SKM-1 treated with dmso at 0.1 percent for 144 hours (cell line): ENCODE results near the gene NOTCH4.
"Not testable (repeated sequence)": the region's sequence is repeated elsewhere in the genome, so short reads cannot be mapped to it uniquely, and the experiment has no call there.

Experiments
- DNase-seq: peaks from one replicate; lab custom pipeline; 2025; ENCODE audit not compliant: unreplicated experiment; lab: John Stamatoyannopoulos, UW

Gene NOTCH4

DNA sequence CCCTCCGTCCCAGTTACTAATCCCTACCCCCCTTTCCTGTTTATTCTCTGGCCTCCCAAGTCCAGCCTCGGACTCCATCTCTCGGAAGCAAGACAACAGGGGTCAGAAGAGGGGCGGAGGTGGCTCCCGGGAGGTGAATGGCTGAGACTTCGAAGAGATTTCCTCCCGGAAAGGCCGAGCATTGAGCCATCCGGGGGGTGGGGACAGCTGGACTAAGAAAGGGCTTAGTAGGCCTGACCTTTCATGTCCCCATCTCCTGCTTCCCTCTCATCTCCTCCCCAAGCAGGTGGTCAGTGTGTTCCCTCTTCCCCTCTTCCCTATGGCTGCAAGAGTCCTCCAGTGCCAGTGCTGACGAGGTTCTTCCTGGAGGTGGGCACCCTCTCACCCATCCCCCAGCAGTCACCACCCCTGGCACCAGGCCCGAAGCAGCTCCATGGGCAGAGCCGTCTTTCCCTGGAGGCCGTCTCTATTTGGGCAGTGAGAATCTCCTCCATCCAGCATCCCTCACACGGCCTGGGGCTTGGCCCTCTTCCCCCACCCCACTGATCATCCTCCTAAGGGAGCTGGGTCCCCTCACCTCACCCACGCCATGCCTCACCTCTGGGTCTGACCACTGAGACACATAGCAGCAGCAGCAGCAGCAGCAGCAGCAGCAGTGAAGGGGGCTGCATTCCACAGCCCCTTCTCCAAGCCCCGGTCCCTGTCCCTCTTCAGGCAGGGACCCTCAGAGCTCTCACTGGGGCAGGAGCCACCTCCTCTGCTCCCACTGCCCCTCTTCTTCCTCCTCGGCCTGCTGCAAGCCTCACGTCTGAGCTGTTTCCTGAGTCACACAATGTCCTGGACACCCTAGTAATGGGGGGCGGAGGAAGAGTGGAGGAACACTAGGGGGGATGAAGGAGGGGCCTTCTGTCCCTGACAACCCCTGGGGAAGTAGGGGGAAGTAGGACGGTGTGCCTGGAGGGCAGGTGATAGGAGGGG is at the start of gene NOTCH4:
Gene NOTCH4 (minus strand): TSS at position 810 of the 978 bp plus-strand sequence. CDS start 139 bp downstream, at position 671.
- DNase-seq, result no peak

DNA sequence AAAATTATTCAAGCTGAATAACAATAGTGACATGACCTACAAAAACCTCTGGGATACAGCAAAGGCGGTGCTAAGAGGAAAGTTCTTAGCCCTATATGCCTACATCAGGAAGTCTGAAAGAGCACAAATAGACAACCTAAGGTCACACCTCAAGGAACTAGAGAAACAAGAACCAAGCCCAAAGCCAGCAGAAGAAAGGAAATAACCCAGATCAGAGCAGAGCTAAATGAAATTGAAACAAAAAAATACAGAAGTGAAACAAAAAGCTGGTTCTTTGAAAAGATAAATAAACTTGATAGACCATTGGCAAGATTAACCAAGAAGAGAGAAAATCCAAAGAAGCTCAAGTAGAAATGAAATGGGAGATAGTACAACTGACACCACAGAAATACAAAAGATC is 47.6 kb upstream of the NOTCH4 start:
- DNase-seq, result no peak

DNA sequence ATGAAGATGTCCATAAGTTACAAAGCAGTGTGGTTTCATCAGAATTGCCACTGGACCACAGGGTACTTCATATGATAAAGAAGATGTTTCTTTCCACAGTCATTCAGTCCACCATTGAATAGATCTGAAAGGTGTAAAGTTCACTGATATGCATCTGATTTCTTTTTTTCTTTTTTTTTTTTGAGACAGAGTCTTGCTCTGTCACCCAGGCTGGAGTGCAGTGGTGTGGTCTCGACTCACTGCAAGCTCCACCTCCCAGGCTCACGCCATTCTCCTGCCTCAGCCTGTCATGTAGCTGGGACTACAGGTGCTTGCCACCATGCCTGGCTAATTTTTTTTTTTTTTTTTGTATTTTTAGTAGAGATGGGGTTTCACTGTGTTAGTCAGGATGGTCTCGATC is 44.6 kb upstream of the NOTCH4 start:
- not testable (repeated sequence) for DNase-seq

DNA sequence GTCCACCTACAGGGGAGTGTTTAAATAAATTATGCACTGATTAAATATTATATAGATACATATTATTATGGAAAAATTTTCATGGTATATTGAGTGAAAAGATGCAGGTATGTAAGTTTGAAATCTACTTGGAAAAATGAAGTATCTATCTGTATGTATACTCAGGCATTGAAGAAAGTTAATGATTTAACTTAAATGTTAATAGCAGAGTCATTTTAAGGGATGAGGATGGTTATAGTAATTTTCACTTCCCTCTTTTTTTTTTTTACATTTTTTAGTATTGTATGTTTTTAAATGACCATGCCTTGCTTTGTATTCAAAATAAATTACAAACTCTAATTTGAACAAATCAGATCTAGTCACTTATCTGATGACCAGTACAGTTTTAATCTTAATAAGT is 43.2 kb upstream of the NOTCH4 start:
- DNase-seq, result no peak

DNA sequence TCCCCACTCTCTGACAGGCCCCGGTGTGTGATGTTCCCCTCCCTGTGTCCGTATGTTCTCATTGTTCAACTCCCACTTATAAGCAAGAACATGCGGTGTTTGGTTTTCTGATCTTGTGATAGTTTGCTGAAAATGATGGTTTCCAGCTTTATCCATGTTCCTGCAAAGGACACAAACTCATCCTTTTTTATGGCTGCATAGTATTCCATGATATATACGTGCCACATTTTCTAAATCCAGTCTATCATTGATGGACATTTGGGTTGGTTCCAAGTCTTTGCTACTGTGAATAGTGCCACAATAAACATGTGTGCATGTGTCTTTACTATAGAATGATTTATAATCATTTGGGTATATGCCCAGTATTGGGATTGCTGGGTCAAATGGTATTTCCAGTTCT is 33.4 kb upstream of the NOTCH4 start:
- not testable (repeated sequence) for DNase-seq

DNA sequence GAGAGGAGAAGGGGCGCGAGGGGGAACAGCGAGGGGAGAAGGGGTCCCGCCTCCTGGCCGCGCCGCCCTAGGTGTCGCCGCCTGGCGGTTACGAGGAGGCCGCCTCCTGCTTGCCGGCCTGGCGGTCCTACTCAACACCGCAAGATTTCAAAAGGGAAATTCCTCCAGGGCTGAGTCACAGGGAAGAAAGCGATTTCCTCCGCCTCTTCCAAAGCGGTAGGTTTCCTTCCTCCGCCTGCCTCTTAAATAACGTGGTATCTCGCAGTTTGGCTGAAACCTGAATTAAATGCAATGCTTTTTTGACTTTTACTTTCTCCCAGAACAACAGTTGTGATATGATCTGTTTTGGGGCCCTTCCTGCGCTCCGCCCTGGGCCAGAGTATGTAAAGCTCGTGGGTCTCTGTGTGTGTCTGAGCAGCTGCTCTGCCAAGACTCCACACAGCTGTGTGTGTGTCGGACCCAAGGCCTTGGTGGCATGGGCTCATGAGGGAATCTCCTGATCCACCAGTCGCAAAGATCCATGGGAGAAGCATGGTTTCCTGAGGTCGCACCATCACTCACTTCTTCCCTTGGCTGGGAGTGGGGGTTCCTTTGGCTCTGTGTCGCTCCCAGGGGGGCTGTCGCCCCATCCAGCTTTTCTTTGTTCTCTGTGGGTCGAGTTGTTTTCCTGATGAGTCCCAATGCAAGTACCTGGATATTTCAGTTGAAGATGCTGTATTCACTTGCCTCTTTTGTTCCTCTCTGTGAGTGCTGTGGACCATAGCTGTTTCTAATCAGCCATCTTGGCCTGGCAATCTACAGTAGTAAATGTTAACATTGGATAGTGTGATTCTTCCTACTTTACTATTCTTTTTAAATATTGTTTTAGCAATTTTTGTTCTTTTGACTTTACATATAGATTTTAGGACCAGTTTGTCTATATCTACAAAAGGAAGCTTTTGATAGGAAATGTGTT is 31.6 kb upstream of the NOTCH4 start:
- peak; percentile 53 for DNase-seq

DNA sequence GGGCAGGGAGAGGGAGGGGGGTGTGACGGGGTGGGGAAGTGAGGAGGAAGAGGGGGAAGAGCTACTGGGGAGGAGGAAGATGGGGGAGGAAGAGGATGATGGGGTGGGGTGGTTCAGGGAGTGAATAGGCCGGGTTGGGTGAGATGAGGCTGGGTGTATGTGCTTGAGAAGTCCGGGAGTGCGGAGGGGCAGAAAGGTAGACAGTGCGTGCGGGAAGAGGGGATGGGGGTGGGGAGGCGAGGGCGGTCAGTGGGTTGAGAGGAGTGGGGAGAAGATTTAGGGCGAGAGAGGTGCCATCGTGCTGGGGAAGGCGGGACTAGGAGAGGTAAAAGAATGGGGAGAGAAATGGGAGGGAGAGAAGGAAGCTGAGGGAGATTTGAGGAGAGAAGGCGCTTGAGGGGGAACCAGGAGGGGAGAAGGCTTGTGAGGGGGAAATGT is 30.9 kb upstream of the NOTCH4 start:
- no peak for DNase-seq

DNA sequence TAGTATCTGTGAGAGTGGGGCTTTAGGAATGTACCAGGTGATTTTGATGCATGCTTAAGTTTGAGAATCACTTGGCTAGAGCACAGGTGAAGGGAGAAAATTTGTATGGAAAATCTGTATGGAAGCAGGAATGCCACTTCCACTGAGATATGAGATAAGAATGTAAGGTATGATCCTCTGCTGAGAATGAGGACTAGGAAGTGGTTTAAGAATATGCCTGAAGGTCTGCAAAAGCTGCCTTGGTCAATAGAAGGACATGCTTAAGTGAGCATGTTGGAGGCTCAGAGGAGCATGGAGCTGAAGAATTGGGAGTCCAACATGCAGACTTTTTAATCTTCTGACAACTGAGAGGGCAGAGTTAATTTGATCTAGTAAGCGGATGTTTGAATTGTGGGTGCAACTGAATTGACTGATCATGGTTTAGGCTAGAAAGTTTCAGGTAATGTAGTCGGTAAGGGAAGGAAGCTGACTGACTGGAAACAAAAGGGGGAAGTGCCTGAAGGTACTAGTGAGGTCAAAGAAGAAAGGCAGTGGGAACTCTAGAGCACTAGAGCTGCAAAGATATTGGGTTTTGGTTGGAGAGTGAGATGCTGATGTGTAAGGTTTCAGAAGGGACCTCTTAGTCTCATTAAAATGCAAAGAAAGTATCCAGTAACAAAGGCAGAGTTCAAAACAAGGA is 28.6 kb upstream of the NOTCH4 start:
- DNase-seq, result peak; percentile 41

DNA sequence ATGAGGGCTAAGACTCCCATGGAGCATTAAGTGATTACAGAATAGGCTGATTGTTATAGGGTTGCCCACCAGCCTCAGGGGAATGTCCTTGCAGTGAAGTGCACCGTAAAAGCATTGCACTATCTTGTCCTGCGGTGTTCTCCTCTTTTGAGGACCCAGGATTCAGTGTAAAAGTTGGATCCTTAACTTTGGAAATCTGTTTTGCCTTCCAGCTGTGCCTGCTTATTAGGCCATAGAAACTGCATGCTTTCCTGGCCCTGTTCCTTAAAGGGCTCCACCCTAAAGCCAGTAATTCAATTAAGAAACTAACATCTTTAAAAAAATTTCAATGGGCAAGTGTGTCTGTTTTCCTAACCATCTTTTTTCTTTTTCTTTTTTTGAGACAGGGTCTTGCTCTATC is 25.4 kb upstream of the NOTCH4 start:
- DNase-seq, result no peak

DNA sequence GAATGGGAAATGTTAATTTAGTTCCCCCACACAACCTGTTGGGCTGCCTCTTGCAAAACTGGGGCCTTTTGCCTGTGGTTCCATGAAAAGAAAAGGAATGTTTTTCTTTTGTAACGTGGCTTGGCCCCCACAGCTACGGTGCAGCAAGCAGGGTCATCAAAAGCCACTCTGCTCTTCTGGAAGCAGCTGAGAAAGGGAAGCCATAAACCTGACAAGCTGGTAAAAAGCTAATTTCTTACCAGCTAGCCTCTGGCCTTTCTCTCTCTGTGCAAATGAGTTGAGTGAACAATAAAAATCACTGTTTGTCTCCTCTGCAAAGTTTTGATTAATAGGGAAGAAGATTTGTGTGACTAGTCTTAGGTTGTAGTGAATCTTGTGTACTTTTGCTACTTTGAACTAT is 23.5 kb upstream of the NOTCH4 start:
- DNase-seq, result no peak

DNA sequence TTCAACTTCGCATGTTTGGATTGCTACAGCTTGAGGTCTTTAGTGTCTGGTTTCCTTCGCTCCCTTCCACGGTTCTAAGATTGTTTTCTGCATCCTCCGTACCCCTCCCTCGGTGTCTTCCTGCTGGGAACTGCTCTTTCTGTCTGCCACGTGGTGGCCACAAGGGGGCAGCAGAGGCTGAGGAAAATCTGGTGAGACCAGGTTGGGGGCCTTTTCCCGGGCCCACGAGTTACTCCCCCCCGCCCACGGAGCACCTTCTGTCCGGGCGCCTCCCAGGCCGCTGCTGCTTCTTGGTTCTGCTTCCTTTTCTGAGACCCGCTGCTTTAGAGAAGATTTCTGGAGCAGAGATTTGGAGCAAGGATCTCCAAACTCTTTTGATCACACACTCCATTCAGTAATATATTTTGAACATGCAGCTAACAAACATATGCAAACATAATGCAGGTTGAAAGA is 21.1 kb upstream of the NOTCH4 start:
- DNase-seq, result peak; percentile 69

DNA sequence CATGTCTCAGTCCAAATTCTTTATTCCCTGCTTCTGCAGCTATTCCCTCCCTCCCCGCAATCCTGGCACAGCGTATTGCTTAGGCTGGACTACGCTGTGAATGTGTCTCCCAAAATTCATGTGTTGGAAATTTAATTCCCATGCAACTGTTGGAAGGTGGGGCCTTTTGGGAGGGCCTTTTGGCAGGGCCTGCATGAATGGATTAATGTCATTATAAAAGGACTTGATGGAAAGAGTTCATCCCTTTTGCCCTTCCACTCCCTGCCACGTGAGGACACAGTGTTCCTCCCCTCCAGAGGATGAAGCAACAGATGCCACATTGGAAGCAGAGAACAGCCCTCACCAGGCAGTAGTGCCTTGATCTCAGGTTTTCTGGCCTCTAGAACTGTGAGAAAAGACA is 20.4 kb upstream of the NOTCH4 start:
- DNase-seq, result no peak

DNA sequence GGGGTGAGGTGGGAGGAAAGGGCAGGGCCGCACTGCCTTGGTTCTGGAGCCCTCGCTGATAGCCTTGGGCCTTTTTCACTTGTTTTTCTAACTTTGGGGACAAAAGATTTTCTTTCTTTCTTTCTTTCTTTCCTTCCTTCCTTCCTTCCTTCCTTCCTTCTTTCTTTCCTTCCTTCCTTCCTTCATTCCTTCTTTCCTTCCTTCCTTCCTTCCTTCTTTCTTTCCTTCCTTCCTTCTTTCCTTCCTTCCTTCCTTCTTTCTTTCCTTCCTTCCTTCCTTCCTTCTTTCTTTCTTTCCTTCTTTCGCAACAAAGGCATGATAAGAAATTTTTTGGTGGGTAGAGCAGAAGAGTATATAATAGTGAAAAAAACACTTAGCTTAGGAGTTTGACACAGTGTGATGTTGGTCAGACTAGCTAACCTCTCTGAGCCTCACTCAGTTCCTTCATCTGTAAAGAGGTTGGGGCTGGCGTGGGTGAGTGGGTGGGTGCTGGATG is 18.5 kb upstream of the NOTCH4 start:
- not testable (repeated sequence) for DNase-seq

DNA sequence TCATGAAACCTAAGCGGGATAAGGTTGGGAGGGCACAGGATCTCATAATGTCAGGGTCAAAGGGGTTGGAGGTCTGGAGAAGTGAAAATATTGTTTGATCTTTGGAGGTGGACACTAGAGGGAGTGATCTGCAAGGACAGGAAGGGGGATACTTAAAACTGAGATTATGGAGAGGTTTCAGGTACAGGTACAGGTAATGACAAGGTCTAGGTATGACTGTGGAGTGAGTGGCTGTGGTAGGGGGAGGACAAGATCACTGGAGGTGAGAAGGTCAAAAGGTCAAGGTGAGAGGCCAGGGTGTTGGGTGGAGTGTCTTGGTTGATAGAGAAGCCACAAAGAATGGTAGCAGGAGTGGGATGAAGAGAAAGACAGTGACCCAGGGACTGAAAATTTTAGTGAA is 16.8 kb upstream of the NOTCH4 start:
- DNase-seq, result no peak

DNA sequence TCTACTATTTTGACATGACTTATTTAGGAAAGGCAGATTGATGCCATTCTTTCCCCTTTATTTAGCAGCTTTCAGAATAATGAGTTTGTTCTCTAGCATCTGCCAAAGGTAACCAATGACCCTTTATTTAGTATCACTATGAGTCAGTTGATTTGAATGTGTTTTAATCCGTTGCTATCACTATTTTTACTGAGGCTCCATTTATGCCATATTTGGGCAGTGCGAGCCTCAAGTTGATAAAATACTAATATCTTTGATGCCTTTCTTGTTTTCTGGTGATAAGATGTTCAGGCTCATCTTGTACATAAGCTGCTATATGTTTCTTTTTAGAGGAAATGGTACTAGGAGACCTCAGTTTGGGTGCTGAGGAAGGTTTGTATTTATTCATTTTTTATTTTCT is 15.6 kb upstream of the NOTCH4 start:
- DNase-seq, result no peak

DNA sequence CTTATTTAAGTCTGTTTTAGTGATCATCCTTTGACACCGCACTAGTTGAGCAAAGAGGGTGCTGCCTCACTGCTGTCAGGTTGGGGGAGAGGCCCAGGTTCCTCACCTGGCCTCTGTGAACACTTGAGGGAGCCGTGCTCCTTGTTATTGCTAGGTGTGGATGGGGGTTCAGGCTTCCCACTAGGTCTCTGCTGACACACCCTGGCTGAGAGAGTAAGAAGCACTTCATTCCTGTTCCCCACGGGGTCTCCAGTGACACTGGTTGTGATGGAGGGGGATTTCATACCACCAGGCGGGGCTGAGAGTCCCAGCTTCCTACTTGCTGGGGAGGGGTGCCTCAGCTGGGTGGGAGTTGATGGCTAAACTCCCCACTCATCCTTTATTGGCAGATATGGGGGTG is 11.1 kb upstream of the NOTCH4 start:
- DNase-seq, result no peak

DNA sequence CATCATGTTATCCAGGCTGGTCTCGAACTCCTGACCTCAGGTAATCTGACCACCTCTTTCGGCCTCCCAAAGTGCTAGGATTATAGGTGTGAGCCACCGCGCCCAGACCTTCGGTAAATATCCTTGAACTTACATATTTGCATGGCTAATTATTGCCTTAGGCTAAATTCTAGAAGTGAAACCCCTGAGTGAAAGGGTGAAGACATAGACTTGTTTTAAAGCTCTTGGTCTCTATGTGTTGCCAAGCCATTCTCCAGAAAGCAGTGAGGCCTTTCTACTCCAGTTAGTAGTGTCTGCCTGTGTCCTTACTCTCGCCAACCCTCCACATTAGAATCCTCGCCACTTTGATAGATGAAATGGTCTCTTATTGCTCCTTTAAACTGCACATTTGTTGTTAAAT is 2.6 kb upstream of the NOTCH4 start:
- DNase-seq, result no peak

DNA sequence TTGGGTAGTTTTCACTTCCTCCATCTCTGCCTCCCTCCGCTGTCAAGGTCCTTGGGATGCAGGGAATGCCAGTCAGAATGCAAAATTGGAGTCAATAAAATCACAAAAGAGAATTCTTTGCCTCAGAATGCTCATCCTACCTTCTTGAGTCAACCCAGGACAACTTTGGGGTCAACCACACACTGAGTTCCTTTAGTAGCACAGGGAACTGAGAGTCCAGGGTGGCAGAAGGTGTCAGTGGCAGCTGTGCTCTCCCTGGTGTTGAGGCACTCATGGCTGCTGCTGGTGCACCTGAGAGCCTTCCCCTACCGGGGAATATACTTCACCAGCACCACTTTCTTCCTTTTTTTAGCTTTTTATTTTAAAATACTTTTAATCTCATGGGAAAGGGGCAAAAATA is 829 bp upstream of the NOTCH4 start:
- DNase-seq, result no peak

DNA sequence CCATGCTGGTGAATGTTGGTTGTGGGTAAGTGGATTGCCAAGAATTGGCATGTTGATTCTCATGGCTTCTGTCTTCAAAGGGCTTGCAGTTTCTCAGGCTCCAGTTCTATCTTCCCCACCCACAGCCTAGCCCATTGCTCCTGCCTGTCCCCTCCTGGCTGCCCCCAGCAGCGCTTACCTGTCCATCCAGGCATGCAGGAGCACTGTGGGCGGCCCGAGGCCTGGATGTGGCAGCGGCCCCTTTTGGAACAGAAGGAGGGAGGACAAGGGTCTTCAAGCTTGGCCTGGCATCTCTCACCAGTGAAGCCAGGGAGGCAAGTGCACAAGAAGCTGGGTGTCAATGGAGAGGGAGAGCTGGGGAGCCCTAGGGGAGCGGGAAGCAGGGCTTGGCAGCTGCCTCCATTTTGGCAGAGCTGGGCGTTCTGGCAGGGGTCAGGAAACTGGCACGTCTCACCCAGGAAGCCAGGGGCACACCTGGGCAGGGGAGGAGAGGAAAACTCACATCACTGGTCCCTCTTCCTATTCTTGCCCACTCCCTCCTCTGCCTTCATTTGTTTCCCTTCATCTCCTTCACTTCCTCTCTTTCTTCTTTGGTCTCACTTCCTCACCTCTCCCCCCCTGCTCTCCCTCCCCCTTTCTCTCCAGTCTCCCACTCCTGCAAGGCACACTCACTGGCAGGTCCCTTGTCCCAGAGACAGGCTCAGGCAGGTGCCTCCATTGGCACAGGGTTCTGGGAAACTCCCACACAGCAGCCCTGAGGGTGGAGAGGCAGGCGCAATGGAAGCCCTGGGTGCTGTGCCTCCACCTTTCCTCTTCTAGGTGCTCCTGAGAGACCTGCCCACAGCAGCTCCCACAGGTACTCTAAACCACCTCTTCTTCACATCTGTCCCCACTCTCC is 1.3 kb downstream of the NOTCH4 start:
- no peak for DNase-seq

DNA sequence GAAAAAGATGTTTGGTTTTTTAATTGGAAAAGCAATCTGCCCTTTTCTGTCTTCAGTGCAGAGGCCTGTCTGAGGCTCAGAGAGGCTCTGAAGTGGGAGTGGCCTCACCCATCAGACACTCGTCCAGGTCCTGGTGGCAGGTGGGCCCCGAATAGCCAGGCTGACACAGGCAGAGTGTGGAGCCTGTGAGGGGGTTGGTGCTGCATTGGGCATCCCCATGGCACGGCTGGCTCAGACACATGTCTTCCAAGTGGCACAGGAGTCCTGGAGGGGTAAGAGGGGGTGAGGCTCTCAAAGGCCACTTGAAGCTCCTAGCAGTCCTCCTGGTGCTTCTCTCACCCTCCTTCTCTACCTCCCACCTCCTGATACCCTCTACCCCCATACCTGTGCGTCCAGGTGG is 3.8 kb downstream of the NOTCH4 start:
- DNase-seq, result no peak
